Astrocyte (in vitro differentiated cells and primary cell): Measurements from ENCODE around the gene KSR2.

Experiments
- EZH2 ChIP-seq: IDR thresholded peaks from 2 replicates; pipeline ENCODE4 v1.6.1; 2012; ENCODE audit warnings: mild to moderate bottlenecking, low read length, inconsistent platforms; ENCODE audit not compliant: insufficient read depth
- TF ChIP-seq, protein P1 (sequence below): IDR thresholded peaks from 2 replicates; pipeline ENCODE4 v1.5.1; 2011; ENCODE audit warnings: low read depth, mild to moderate bottlenecking, inconsistent platforms, low read length, moderate library complexity; ENCODE audit not compliant: insufficient read depth

- no peak for TF ChIP-seq EZH2
- TF ChIP-seq, protein P1, sequence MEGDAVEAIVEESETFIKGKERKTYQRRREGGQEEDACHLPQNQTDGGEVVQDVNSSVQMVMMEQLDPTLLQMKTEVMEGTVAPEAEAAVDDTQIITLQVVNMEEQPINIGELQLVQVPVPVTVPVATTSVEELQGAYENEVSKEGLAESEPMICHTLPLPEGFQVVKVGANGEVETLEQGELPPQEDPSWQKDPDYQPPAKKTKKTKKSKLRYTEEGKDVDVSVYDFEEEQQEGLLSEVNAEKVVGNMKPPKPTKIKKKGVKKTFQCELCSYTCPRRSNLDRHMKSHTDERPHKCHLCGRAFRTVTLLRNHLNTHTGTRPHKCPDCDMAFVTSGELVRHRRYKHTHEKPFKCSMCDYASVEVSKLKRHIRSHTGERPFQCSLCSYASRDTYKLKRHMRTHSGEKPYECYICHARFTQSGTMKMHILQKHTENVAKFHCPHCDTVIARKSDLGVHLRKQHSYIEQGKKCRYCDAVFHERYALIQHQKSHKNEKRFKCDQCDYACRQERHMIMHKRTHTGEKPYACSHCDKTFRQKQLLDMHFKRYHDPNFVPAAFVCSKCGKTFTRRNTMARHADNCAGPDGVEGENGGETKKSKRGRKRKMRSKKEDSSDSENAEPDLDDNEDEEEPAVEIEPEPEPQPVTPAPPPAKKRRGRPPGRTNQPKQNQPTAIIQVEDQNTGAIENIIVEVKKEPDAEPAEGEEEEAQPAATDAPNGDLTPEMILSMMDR = no peak
These were observed 42.1 kb upstream of the KSR2 start for GRCh38 chr12:118010903-118011302.
